K562 (cell line): ENCODE results near the gene NRXN3. TPM values are rescaled to one million over a fixed set of nuclear protein-coding genes. Genes with fewer than 3 reads are reported as not detected.

Experiments
- ATAC-seq: fragments of 200-7000 bp; cut with Tn5 transposase; 3 replicates; pipeline ENCODE4 v1.9.1; 2020; ENCODE audit warnings: moderate library complexity
- BruUV-seq: library from RNA; stranded (reverse); fragments of 400-500 nt; replicated peaks from 2 replicates; lab custom pipeline; 2021; lab: Mats Ljungman, UMichigan
- CTCF ChIA-PET: fragments of 300-600 bp; formaldehyde crosslinking; extraction: SDS; loops from one replicate; lab custom pipeline; 2021; ENCODE audit warnings: low intra/inter-chr PET ratio; lab: Yijun Ruan, JAX
- POLR2A ChIA-PET: fragments of 300-600, 350-650 bp; sonication (Branson Sonifier 250); formaldehyde crosslinking; extraction: SDS; loops from one replicate; lab custom pipeline; 2021; ENCODE audit warnings: antibody characterized with exemption, inconsistent platforms; lab: Yijun Ruan, JAX
- DNase-seq, 4 experiments: peaks; one replicate each; pipeline versions ENCODE4 v3.0.0 to v3.0.0-alpha.2; 2011 to 2018; ENCODE audit warnings: low spot score in 3 of 4, mixed read lengths in 3 of 4; ENCODE audit errors: extremely low read depth in 1 of 4
- FAIRE-seq: peaks from 2 replicates; lab custom pipeline; 2011; peaks lifted over from hg19 to GRCh38; lab: Jason Lieb, UNC
- H2AFZ ChIP-seq: 2 replicates; pipeline ENCODE4 v1.6.0; 2011; ENCODE audit warnings: low read depth, low read length, control low read depth, inconsistent platforms
- H3K27ac ChIP-seq: fragments of 200-600 bp; 3 replicates; pipeline ENCODE4 v1.8.0; 2011; ENCODE audit warnings: low read depth, mild to moderate bottlenecking, control low read depth, inconsistent platforms, low read length, moderate library complexity, mixed read lengths; ENCODE audit errors: extremely low read depth
- H3K27me3 ChIP-seq, 2 experiments: fragments of 300-600 bp in 1 of 2; 2 replicates in 1 of 2; 3 replicates in 1 of 2; pipeline versions ENCODE4 v1.6.0 to v1.8.0; 2011; ENCODE audit warnings: inconsistent platforms in 2 of 2, low read length in 2 of 2, mild to moderate bottlenecking in 1 of 2, mixed read lengths in 1 of 2, moderate library complexity in 1 of 2; ENCODE audit not compliant: control insufficient read depth in 2 of 2, insufficient read depth in 2 of 2
- H3K36me3 ChIP-seq: fragments of 300-600 bp; 3 replicates; pipeline ENCODE4 v1.8.0; 2011; ENCODE audit warnings: mild to moderate bottlenecking, low read length, inconsistent platforms; ENCODE audit not compliant: control insufficient read depth, insufficient read depth
- H3K4me1 ChIP-seq, 2 experiments: fragments of 200-600 bp in 1 of 2; replicated peaks in 1 of 2; 2 replicates in 1 of 2; 3 replicates in 1 of 2; pipeline versions ENCODE4 v1.5.1 to v1.8.0; 2011; ENCODE audit warnings: inconsistent platforms in 2 of 2, low read length in 2 of 2, mild to moderate bottlenecking in 1 of 2, mixed read lengths in 1 of 2, moderate library complexity in 1 of 2; ENCODE audit not compliant: control insufficient read depth in 2 of 2, insufficient read depth in 2 of 2
- H3K4me2 ChIP-seq: 2 replicates; pipeline ENCODE4 v1.6.1; 2011; ENCODE audit warnings: low read length, control low read depth, inconsistent platforms, mixed read lengths; ENCODE audit not compliant: insufficient read depth
- H3K4me3 ChIP-seq: fragments of 200-600 bp; sonication (generic), shearing (Covaris generic); 2 replicates; pipeline ENCODE4 v1.5.1; 2016; ENCODE audit warnings: control low read depth, inconsistent platforms
- H3K79me2 ChIP-seq: fragments of 200-600 bp; 3 replicates; pipeline ENCODE4 v1.8.0; 2011; ENCODE audit warnings: low read length, inconsistent platforms; ENCODE audit not compliant: control insufficient read depth, insufficient read depth
- H3K9ac ChIP-seq, 2 experiments: 2 replicates each; pipeline versions ENCODE4 v1.6.0 to v1.6.1; 2011; ENCODE audit warnings: low read depth in 2 of 2, low read length in 2 of 2, control low read depth in 1 of 2, inconsistent platforms in 1 of 2, mild to moderate bottlenecking in 1 of 2, mixed read lengths in 1 of 2; ENCODE audit not compliant: insufficient read depth in 1 of 2
- H3K9me1 ChIP-seq: one replicate; pipeline ENCODE4 v1.6.0; 2011; ENCODE audit warnings: inconsistent platforms, mild to moderate bottlenecking, low read length, moderate library complexity; ENCODE audit not compliant: control insufficient read depth, insufficient read depth
- H3K9me3 ChIP-seq: replicated peaks from 2 replicates; pipeline ENCODE4 v1.5.1; 2011; ENCODE audit warnings: low read depth, low read length, inconsistent platforms; ENCODE audit not compliant: control insufficient read depth, insufficient read depth
- H4K20me1 ChIP-seq: replicated peaks from 2 replicates; pipeline ENCODE4 v1.6.1; 2011; ENCODE audit warnings: low read length, inconsistent platforms, mixed read lengths; ENCODE audit not compliant: control insufficient read depth, insufficient read depth
- EWSR1 ChIP-seq: fragments of 450-650 bp; IDR thresholded peaks from 2 replicates; pipeline ENCODE4 v1.6.1; 2018; ENCODE audit warnings: borderline replicate concordance, mild to moderate bottlenecking, low read depth, moderate library complexity; ENCODE audit not compliant: partially characterized antibody
- HLTF ChIP-seq: fragments of 450-650 bp; IDR thresholded peaks from 2 replicates; pipeline ENCODE4 v1.6.1; 2016
- MITF ChIP-seq: IDR thresholded peaks from 2 replicates; pipeline ENCODE4 v1.6.1; 2014; ENCODE audit warnings: antibody characterized with exemption
- PHTF2 ChIP-seq: fragments of 250-450 bp; sonication (Bioruptor Pico); IDR thresholded peaks from 2 replicates; pipeline ENCODE4 v1.5.0; 2021; ENCODE audit warnings: mild to moderate bottlenecking
- RFX5 ChIP-seq: IDR thresholded peaks from 2 replicates; pipeline ENCODE4 v1.6.1; 2011; ENCODE audit warnings: low read depth, mild to moderate bottlenecking, improper control_type of control experiment, low read length
- SAP30 ChIP-seq: fragments of 200-600 bp; sonication (generic); IDR thresholded peaks from 2 replicates; pipeline ENCODE4 v1.6.1; 2012; ENCODE audit warnings: borderline replicate concordance, low read depth, mild to moderate bottlenecking, moderate library complexity, low read length, control low read depth, inconsistent platforms; ENCODE audit not compliant: insufficient read depth, poor library complexity, severe bottlenecking
- WHSC1 ChIP-seq: IDR thresholded peaks from one replicate; pipeline ENCODE4 v1.6.1; 2012; ENCODE audit warnings: low read length, control low read depth, inconsistent platforms
- ZNF263 ChIP-seq: sonication (generic); formaldehyde crosslinking; IDR thresholded peaks from 2 replicates; pipeline ENCODE4 v1.8.0; 2022; ENCODE audit warnings: mild to moderate bottlenecking, missing genetic modification reagents, borderline replicate concordance
- WGBS: fragments of 100-300 bp; shearing (Covaris generic); methylation state at CpG from one replicate; pipeline ENCODE4 v1.1.6; 2016; ENCODE audit warnings: low coverage, mixed read lengths; ENCODE audit not compliant: insufficient coverage; ENCODE audit errors: missing lambda C conversion rate; 5-methylcytosine and 5-hydroxymethylcytosine counted together
- in situ Hi-C: fragments of 300-500 bp; cut with MboI; formaldehyde crosslinking; loops from 4 replicates; pipeline ENCODE4 v1.15.0; 2018; ENCODE audit warnings: inconsistent platforms, mixed read lengths
- intact Hi-C: fragments of 100-400 bp; cut with micrococcal nuclease; formaldehyde crosslinking; loops from 2 replicates; pipeline ENCODE4 v1.14.2; 2022
- polyA plus RNA-seq, 8 experiments: library from polyadenylated mRNA; depleted of rRNA in 4 of 8; stranded (reverse) in 5 of 8; unstranded in 3 of 8; fragments of >200 nt; fragmentation: Nextera tagmentation in 2 of 8; fragmentation: Illumina TruSeq in 1 of 8; extraction: Ambion mirVana in 2 of 8; extraction: Trizol in 1 of 8; gene quantifications; 2 replicates each; pipeline versions ENCODE4 v1.2.1 to v1.2.3, GENCODE V29; 2011 to 2014; ENCODE audit warnings: inconsistent platforms in 1 of 8, missing spikeins in 1 of 8
- total RNA-seq, 7 experiments: library from RNA; depleted of rRNA in 6 of 7; stranded (reverse); fragments of >200 nt in 6 of 7; fragmentation: Illumina TruSeq in 2 of 7; extraction: Trizol in 2 of 7; gene quantifications; 2 replicates each; pipeline versions ENCODE4 v1.2.1 to v1.2.3, GENCODE V29; 2011 to 2021; ENCODE audit warnings: low replicate concordance in 1 of 7

Gene NRXN3
- total and polyA plus RNA-seq, 9 of the 15 experiments (the other 6 are each of a cell fraction or from before 2014, with no cell fraction given): 0.09 TPM; not detected in 8

- BruUV-seq: no TSS peak
- no peaks in the 10 kb centered on the region for H3K9me1 ChIP-seq
- ChIA-PET CTCF (no interaction called here), POLR2A (no interaction called here)
- no peak overlapping the region for H2AFZ ChIP-seq
- in situ Hi-C loops (no loop called here), intact Hi-C loops (no loop called here)
- H3K9me3 ChIP-seq: no peaks in the 10 kb centered on the region
- H3K4me2 ChIP-seq: no peak overlapping the region
- no peak for ATAC-seq
- FAIRE-seq: no peak
- H3K4me3 ChIP-seq: no peak overlapping the region
- no peak for DNase-seq
- no peaks in the 10 kb centered on the region for H3K79me2 ChIP-seq
- 0% methylated on average over 2 of the region's 2 CpGs for WGBS
- H3K27ac ChIP-seq: no peak overlapping the region
- H3K27me3 ChIP-seq: no peaks in the 10 kb centered on the region
- no peaks in the 10 kb centered on the region for H4K20me1 ChIP-seq
- no peaks in the 10 kb centered on the region for H3K4me1 ChIP-seq
- H3K36me3 ChIP-seq: no peaks in the 10 kb centered on the region
- no peak overlapping the region for H3K9ac ChIP-seq
- TF ChIP-seq RFX5: no peak
- TF ChIP-seq SAP30: no peak
- no peak for TF ChIP-seq EWSR1
- no peak for TF ChIP-seq PHTF2
- no peak for TF ChIP-seq WHSC1
- no peak for TF ChIP-seq ZNF263 (CRISPR knock-in tag)
- no peak for TF ChIP-seq HLTF
- no peak for TF ChIP-seq MITF
These were observed 1428.2 kb downstream of the NRXN3 start for GRCh38 chr14:79598339-79598738.
